ENCODE data around the gene B4GALT6. TPM values are rescaled to one million over a fixed set of nuclear protein-coding genes. Genes with fewer than 3 reads are reported as not detected.

B4GALT6 gene
- total and polyA plus RNA-seq, 10 of the 15 experiments (the other 5 are each of a cell fraction or from before 2014, with no cell fraction given): 11.9 to 47.4 (median 18.0) TPM

DNA sequence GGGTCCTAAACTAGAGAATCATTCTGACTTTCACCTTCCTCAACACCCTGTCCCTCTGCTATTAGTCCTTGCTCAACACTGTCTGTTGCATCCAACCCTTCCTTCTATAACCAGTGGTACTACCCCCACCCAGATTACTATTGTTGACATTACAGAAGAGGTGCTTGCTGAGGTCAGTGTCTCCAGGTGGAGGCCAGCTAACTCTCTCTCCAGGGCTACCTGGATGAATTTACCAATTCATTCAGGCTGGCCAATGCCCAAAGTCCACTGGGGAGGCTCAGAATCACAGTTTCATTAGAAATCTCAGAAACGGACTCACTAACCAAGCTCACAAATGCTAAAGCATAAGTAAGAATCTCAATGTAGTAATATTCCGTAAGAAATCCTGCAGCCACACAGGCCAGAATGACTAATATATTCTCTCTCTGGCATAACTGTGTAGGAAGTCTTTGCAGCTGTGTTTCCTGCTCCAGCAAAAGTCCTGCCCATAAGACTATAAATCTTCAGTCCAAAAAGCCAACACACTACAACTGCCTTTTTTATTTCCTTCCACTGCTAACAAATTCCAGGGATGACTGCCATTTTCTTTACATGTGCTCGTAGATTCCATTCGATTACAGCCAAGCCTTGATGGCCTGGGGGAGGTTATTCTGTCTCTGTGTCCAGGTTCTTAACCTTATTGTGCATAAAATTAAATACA, 102.7 kb downstream of the B4GALT6 start:
- no peak overlapping the region for H3K9ac ChIP-seq (ENCODE audit: control insufficient read depth, insufficient read depth, low read length)
- no peak for FAIRE-seq
- no peak for ATAC-seq
- ChIA-PET CTCF (interaction anchor here (0.8 kb wide), 1 partner anchor 141 kb away, joined by 3 read pairs; no protein-coding TSS in a partner anchor), RAD21 (ENCODE audit: unreplicated experiment) (no interaction called here), SMC1A (ENCODE audit: uncharacterized antibody, unreplicated experiment) (no interaction called here), POLR2A (no interaction called here)
- intact Hi-C loops (cut with micrococcal nuclease; ENCODE audit: unreplicated experiment) (no loop called here), in situ Hi-C loops (cut with MboI) (no loop called here)
- H3K27ac ChIP-seq (ENCODE audit: control insufficient read depth, insufficient read depth): no peak overlapping the region
- no peak overlapping the region for H3K4me2 ChIP-seq (ENCODE audit: control insufficient read depth, insufficient read depth)
- no peaks in the 10 kb centered on the region for H4K20me1 ChIP-seq (ENCODE audit: control insufficient read depth, insufficient read depth)
- no peaks in the 10 kb centered on the region for H3K9me3 ChIP-seq (replicated peaks; ENCODE audit: control insufficient read depth, insufficient read depth, low read length)
- DNase-seq (ENCODE audit: low read depth, low spot score): no peak
- no peaks in the 10 kb centered on the region for H3K79me2 ChIP-seq (ENCODE audit: control insufficient read depth, insufficient read depth, low read length)
- H3K27me3 ChIP-seq (replicated peaks in 1 of 2; ENCODE audit: control insufficient read depth in 2 of 2, insufficient read depth in 2 of 2, low read length in 1 of 2): no peaks in the 10 kb centered on the region
- H3K4me3 ChIP-seq: no peak overlapping the region
- H2AFZ ChIP-seq (ENCODE audit: control insufficient read depth, low read depth, low read length): no peak overlapping the region
- H3K36me3 ChIP-seq (ENCODE audit: control insufficient read depth in 2 of 2, insufficient read depth in 2 of 2, low read length in 1 of 2): no peaks in the 10 kb centered on the region
- H3K4me1 ChIP-seq (ENCODE audit: control insufficient read depth, insufficient read depth, low read length): peaks cover 4% of the 10 kb centered on the region
- TF ChIP-seq NR2C1 (IDR thresholded peaks at IDR 0.05): no peak
- TF ChIP-seq LARP7 (IDR thresholded peaks at IDR 0.05): no peak
- TF ChIP-seq BMI1 (IDR thresholded peaks at IDR 0.05; ENCODE audit: borderline replicate concordance): no peak
- no peak for TF ChIP-seq CHD1 (IDR thresholded peaks at IDR 0.05; ENCODE audit: low read depth, low read length)
- TF ChIP-seq, protein P1, sequence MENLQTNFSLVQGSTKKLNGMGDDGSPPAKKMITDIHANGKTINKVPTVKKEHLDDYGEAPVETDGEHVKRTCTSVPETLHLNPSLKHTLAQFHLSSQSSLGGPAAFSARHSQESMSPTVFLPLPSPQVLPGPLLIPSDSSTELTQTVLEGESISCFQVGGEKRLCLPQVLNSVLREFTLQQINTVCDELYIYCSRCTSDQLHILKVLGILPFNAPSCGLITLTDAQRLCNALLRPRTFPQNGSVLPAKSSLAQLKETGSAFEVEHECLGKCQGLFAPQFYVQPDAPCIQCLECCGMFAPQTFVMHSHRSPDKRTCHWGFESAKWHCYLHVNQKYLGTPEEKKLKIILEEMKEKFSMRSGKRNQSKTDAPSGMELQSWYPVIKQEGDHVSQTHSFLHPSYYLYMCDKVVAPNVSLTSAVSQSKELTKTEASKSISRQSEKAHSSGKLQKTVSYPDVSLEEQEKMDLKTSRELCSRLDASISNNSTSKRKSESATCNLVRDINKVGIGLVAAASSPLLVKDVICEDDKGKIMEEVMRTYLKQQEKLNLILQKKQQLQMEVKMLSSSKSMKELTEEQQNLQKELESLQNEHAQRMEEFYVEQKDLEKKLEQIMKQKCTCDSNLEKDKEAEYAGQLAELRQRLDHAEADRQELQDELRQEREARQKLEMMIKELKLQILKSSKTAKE (IDR thresholded peaks at IDR 0.05; ENCODE audit: low read depth, poor library complexity, severe bottlenecking): no peak
- no peak for TF ChIP-seq STAT1 (conservative IDR thresholded peaks at IDR 0.05)
- no peak for TF ChIP-seq SUZ12 (IDR thresholded peaks at IDR 0.05; ENCODE audit: unreplicated experiment)
- TF ChIP-seq NR2C2 (IDR thresholded peaks at IDR 0.05; ENCODE audit: borderline replicate concordance, control insufficient read depth, insufficient read length, low read depth): no peak
- BruUV-seq (replicated peaks): no TSS peak
- 18% methylated on average over 4 of the region's 4 CpGs for WGBS (ENCODE audit: insufficient coverage, insufficient replicate concordance, low lambda C conversion rate, missing lambda C conversion rate)
